Measurements from ENCODE around the gene SLC16A9. TPM values are rescaled to one million over a fixed set of nuclear protein-coding genes. Genes with fewer than 3 reads are reported as not detected.

SLC16A9 gene
- total RNA-seq, 1 donor from 2014 or later: 11.6 TPM

GRCh38 chr10:59631882-59632807 is 77.5 kb downstream of the SLC16A9 start:
- DNase-seq (ENCODE audit: low spot score, unreplicated experiment): no peak
- Mint-ChIP-seq H3K4me1 (ENCODE audit: low read depth) (no peaks in the 10 kb centered on the region), H3K4me3 (ENCODE audit: low read depth) (no peak overlapping the region), H3K27me3 (peaks cover 6% of the 10 kb centered on the region), H3K27ac (no peak overlapping the region), H3K36me3 (ENCODE audit: insufficient read depth) (no peaks in the 10 kb centered on the region), H3K9me3 (ENCODE audit: low read depth) (peaks cover 4% of the 10 kb centered on the region)
- no peak for TF ChIP-seq CTCF (IDR thresholded peaks at IDR 0.05; ENCODE audit: unreplicated experiment)

GRCh38 chr10:59631237-59631636 is 78.4 kb downstream of the SLC16A9 start:
- no peaks in the 10 kb centered on the region for H3K36me3 Mint-ChIP-seq (ENCODE audit: insufficient read depth)
- H3K4me3 Mint-ChIP-seq (ENCODE audit: low read depth): no peak overlapping the region
- H3K27ac Mint-ChIP-seq: no peak overlapping the region
- no peaks in the 10 kb centered on the region for H3K9me3 Mint-ChIP-seq (ENCODE audit: low read depth)
- H3K27me3 Mint-ChIP-seq: peaks cover 6% of the 10 kb centered on the region
- DNase-seq (ENCODE audit: low spot score, unreplicated experiment): no peak
- TF ChIP-seq CTCF (IDR thresholded peaks at IDR 0.05; ENCODE audit: unreplicated experiment): no peak
- H3K4me1 Mint-ChIP-seq (ENCODE audit: low read depth): peaks cover 5% of the 10 kb centered on the region

GRCh38 chr10:59628965-59629364 is 80.7 kb downstream of the SLC16A9 start:
- peaks cover 7% of the 10 kb centered on the region for H3K4me1 Mint-ChIP-seq (ENCODE audit: low read depth)
- peaks cover 3% of the 10 kb centered on the region for H3K27me3 Mint-ChIP-seq
- H3K4me3 Mint-ChIP-seq (ENCODE audit: low read depth): no peak overlapping the region
- no peaks in the 10 kb centered on the region for H3K36me3 Mint-ChIP-seq (ENCODE audit: insufficient read depth)
- no peak for DNase-seq (ENCODE audit: low spot score, unreplicated experiment)
- no peak overlapping the region for H3K27ac Mint-ChIP-seq
- H3K9me3 Mint-ChIP-seq (ENCODE audit: low read depth): no peaks in the 10 kb centered on the region
- TF ChIP-seq CTCF (IDR thresholded peaks at IDR 0.05; ENCODE audit: unreplicated experiment): no peak

- Mint-ChIP-seq H3K27me3 (peaks cover 3% of the 10 kb centered on the region), H3K36me3 (ENCODE audit: insufficient read depth) (no peaks in the 10 kb centered on the region), H3K27ac (no peak overlapping the region), H3K4me1 (ENCODE audit: low read depth) (peaks cover 7% of the 10 kb centered on the region), H3K4me3 (ENCODE audit: low read depth) (no peak overlapping the region), H3K9me3 (ENCODE audit: low read depth) (no peaks in the 10 kb centered on the region)
- no peak for TF ChIP-seq CTCF (IDR thresholded peaks at IDR 0.05; ENCODE audit: unreplicated experiment)
- no peak for DNase-seq (ENCODE audit: low spot score, unreplicated experiment)
These were observed 81.2 kb downstream of the SLC16A9 start for GRCh38 chr10:59628456-59628855.

GRCh38 chr10:59627366-59628018 is 82.2 kb downstream of the SLC16A9 start:
- Mint-ChIP-seq H3K4me1 (ENCODE audit: low read depth) (peaks cover 8% of the 10 kb centered on the region), H3K4me3 (ENCODE audit: low read depth) (no peak overlapping the region), H3K9me3 (ENCODE audit: low read depth) (no peaks in the 10 kb centered on the region), H3K36me3 (ENCODE audit: insufficient read depth) (no peaks in the 10 kb centered on the region), H3K27me3 (peaks cover 3% of the 10 kb centered on the region), H3K27ac (no peak overlapping the region)
- TF ChIP-seq CTCF (IDR thresholded peaks at IDR 0.05; ENCODE audit: unreplicated experiment): no peak
- no peak for DNase-seq (ENCODE audit: low spot score, unreplicated experiment)

All from progenitor cell of endocrine pancreas (in vitro differentiated cells).